ENCODE results near the gene OLFM4. TPM values are rescaled to one million over a fixed set of nuclear protein-coding genes. Genes with fewer than 3 reads are reported as not detected.

The OLFM4 gene
- total RNA-seq, 2 experiments from 2014 or later, result not detected

DNA sequence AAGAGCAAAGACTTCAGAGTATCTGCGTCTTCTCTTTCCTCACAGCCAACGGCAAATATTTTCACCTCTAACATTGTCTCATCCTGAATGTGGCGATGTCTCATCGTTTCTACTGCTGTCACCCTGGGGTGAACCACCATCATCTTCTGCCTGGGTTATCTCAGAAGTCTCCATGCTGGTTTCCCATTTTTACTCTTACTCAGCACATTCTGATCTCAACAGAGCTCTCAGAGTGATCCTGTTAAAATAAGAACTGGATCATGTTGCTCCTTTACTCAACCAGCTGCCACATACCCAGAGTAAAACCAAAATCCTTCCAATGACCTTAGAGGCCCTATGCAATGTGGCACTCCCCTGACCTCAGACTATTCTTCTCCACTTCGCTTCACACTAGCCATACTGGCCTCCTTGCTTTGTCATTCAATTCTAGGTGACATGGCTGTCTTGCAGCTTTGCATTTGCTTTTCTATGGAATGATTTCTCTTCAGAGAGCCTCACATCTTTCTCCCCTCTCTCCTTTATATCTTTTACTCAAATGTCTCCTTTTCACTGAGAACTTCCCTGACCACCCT lies 7.8 kb upstream of the OLFM4 start:
- Mint-ChIP-seq H3K4me3 (no peak overlapping the region), H3K9me3 (ENCODE audit: low read depth) (no peaks in the 10 kb centered on the region)

DNA sequence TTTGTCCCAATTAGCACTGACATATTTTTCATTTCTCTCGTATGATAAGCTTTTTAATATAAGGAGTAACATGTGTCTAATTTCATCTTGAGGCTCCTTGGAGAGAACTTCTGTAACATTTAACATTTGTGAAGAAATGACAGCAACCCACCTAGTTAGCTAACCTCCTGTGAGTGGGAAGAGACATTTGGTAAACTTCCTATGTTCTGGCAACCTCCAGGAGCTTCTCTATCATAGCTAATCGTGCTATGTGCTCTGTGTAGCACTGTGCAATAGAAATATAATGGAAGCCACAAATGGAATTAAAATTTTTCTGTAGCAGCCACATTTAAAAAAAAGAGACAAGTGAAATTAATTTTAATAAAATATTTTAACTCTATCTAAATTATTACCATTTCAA lies 5.4 kb upstream of the OLFM4 start:
- ATAC-seq, result no peak
- Mint-ChIP-seq H3K9me3 (ENCODE audit: low read depth) (no peaks in the 10 kb centered on the region), H3K4me1 (no peaks in the 10 kb centered on the region), H3K36me3 (no peaks in the 10 kb centered on the region), H3K27me3 (no peaks in the 10 kb centered on the region), H3K27ac (no peak overlapping the region), H3K4me3 (no peak overlapping the region)
- CTCF ChIA-PET, result no interaction called here
- no peak for DNase-seq

More for the DNA sequence above, 7.8 kb upstream of the OLFM4 start:
- no peaks in the 10 kb centered on the region for H3K36me3 Mint-ChIP-seq
- CTCF ChIA-PET, result no interaction called here
- ATAC-seq, result no peak
- H3K27ac Mint-ChIP-seq, result no peak overlapping the region
- no peaks in the 10 kb centered on the region for H3K4me1 Mint-ChIP-seq
- no peaks in the 10 kb centered on the region for H3K27me3 Mint-ChIP-seq
- DNase-seq, result no peak

DNA sequence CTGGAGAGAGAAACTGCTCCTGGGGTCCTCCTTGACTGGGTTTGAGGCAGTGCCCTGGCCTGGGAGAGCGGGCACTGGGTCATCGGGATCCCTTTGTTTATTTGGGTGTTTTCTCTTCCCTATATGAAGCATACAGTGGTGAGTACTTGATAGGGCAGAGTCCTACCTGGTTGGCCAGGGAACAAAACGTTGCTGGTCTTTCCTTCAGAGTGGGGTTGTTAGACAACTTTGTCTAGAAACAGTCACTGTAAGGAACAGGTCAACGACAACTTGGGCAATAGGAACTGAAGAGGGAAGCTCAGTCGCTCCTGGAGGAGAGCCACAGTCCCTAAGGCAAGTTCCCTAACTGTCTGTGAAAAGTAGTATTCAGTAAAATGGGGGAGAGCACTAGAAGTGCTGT lies 550 bp upstream of the OLFM4 start:
- no peak for DNase-seq
- no peak for ATAC-seq
- CTCF ChIA-PET, result no interaction called here
- no peaks in the 10 kb centered on the region for H3K9me3 Mint-ChIP-seq (ENCODE audit: low read depth)
- H3K4me3 Mint-ChIP-seq, result no peak overlapping the region
- H3K4me1 Mint-ChIP-seq, result no peaks in the 10 kb centered on the region
- no peaks in the 10 kb centered on the region for H3K36me3 Mint-ChIP-seq
- H3K27ac Mint-ChIP-seq, result no peak overlapping the region
- H3K27me3 Mint-ChIP-seq, result no peaks in the 10 kb centered on the region

- Mint-ChIP-seq H3K27me3 (no peaks in the 10 kb centered on the region), H3K36me3 (no peaks in the 10 kb centered on the region)
Measured at GRCh38 chr13:53032849-53033248, 4.2 kb downstream of the OLFM4 start.

DNA sequence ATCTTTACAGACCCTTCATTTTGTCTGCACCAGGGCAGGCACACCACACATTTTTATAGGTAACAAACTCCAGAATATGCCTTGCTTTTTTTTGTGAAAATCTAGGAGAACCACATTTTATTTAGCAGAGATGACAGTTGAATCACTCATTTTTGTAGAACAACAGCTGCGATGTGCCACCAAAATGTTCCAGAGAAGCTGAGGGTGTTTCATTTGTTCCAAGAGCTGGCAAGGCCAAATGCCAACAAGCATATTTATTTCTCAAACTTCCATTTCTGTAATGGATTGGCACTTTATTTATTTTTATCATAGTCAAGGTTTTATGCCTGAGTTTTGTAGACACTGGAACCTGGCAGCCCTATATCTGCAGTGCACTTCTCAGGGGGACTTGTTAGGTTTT lies 10.4 kb downstream of the OLFM4 start:
- no peaks in the 10 kb centered on the region for H3K4me1 Mint-ChIP-seq
- H3K36me3 Mint-ChIP-seq, result no peaks in the 10 kb centered on the region
- H3K4me3 Mint-ChIP-seq, result no peak overlapping the region
- H3K9me3 Mint-ChIP-seq (ENCODE audit: low read depth), result no peaks in the 10 kb centered on the region
- H3K27me3 Mint-ChIP-seq, result no peaks in the 10 kb centered on the region
- ATAC-seq (no peak), DNase-seq (no peak)
- CTCF ChIA-PET, result no interaction called here
- no peak overlapping the region for H3K27ac Mint-ChIP-seq

More at GRCh38 chr13:53032849-53033248, 4.2 kb downstream of the OLFM4 start:
- Mint-ChIP-seq H3K27ac (no peak overlapping the region), H3K4me3 (no peak overlapping the region), H3K9me3 (ENCODE audit: low read depth) (no peaks in the 10 kb centered on the region), H3K4me1 (no peaks in the 10 kb centered on the region)
- no peak for ATAC-seq
- CTCF ChIA-PET, result no interaction called here
- no peak for DNase-seq

GRCh38 chr13:53041968-53042516 lies 13.4 kb downstream of the OLFM4 start:
- CTCF ChIA-PET, result no interaction called here
- no peak for DNase-seq
- no peaks in the 10 kb centered on the region for H3K4me1 Mint-ChIP-seq
- no peaks in the 10 kb centered on the region for H3K36me3 Mint-ChIP-seq
- peaks cover 2% of the 10 kb centered on the region for H3K27me3 Mint-ChIP-seq
- ATAC-seq, result no peak
- H3K9me3 Mint-ChIP-seq (ENCODE audit: low read depth), result no peaks in the 10 kb centered on the region
- no peak overlapping the region for H3K27ac Mint-ChIP-seq
- no peak overlapping the region for H3K4me3 Mint-ChIP-seq

DNA sequence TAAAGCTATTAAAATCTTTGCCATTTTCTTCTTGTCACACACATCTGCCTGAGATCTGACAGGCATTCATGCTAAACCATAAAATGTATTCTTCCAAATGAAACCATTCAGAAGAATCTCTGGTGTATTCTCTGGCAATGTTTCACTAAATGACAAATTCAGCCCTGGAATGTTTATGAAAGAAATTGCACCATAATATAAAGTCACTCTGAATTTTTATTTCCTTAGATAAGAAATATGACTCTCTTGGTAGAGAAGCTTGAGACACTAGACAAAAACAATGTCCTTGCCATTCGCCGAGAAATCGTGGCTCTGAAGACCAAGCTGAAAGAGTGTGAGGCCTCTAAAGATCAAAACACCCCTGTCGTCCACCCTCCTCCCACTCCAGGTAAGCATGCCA lies 14.3 kb downstream of the OLFM4 start:
- no peaks in the 10 kb centered on the region for H3K36me3 Mint-ChIP-seq
- H3K4me3 Mint-ChIP-seq, result no peak overlapping the region
- H3K9me3 Mint-ChIP-seq (ENCODE audit: low read depth), result no peaks in the 10 kb centered on the region
- DNase-seq, result no peak
- no peak overlapping the region for H3K27ac Mint-ChIP-seq
- ATAC-seq, result no peak
- peaks cover 2% of the 10 kb centered on the region for H3K27me3 Mint-ChIP-seq
- no peaks in the 10 kb centered on the region for H3K4me1 Mint-ChIP-seq
- CTCF ChIA-PET, result no interaction called here

DNA sequence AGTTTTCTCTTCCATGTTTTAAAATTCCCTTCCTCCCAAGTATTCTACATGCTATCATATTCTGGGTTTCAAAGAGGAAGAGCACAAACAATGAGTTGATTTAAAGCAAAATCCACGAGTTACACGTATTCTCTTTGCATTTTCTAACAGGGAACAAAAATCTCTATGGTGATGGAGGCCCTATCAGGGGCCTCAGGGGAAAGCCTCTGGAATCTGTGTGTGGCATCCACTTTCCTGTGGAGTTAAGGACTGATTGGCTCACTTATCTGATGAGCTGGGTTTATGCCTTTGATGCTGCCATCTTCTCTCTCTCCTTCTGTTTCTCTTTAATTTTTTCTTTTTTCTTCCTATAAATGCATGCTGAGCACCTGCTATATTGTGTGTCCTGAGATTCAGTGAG lies 14.8 kb downstream of the OLFM4 start:
- DNase-seq, result no peak
- H3K4me3 Mint-ChIP-seq, result no peak overlapping the region
- H3K9me3 Mint-ChIP-seq (ENCODE audit: low read depth), result no peaks in the 10 kb centered on the region
- H3K36me3 Mint-ChIP-seq, result no peaks in the 10 kb centered on the region
- ATAC-seq, result no peak
- CTCF ChIA-PET, result no interaction called here
- no peak overlapping the region for H3K27ac Mint-ChIP-seq
- H3K4me1 Mint-ChIP-seq, result no peaks in the 10 kb centered on the region
- H3K27me3 Mint-ChIP-seq, result peaks cover 2% of the 10 kb centered on the region

DNA sequence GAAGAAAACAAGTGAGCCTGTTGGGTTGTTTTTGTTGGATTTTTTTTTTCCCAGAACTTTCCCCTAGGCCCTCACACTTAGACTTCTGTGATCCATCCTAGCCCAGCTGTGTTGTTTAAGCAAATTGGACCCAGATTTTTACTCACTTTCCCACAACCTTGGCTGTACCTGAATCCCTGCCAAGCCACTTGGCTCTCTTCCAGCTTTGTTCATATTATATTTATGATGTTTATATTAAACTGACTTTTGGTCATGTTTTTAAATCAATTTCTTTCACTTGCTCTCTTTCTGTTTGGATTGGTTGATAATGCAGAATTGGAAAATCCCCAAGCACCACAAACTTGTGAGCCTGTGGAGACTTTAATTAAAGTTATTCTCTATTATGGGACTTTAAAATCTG lies 16.6 kb downstream of the OLFM4 start:
- H3K27me3 Mint-ChIP-seq, result peaks cover 2% of the 10 kb centered on the region
- no peak overlapping the region for H3K27ac Mint-ChIP-seq
- no peaks in the 10 kb centered on the region for H3K4me1 Mint-ChIP-seq
- ATAC-seq (no peak), DNase-seq (no peak)
- H3K9me3 Mint-ChIP-seq (ENCODE audit: low read depth), result no peaks in the 10 kb centered on the region
- CTCF ChIA-PET, result no interaction called here
- no peak overlapping the region for H3K4me3 Mint-ChIP-seq
- no peaks in the 10 kb centered on the region for H3K36me3 Mint-ChIP-seq

- no peaks in the 10 kb centered on the region for H3K9me3 Mint-ChIP-seq (ENCODE audit: low read depth)
- no peak for ATAC-seq
Measured at GRCh38 chr13:53048880-53049279, 20.3 kb downstream of the OLFM4 start.

DNA sequence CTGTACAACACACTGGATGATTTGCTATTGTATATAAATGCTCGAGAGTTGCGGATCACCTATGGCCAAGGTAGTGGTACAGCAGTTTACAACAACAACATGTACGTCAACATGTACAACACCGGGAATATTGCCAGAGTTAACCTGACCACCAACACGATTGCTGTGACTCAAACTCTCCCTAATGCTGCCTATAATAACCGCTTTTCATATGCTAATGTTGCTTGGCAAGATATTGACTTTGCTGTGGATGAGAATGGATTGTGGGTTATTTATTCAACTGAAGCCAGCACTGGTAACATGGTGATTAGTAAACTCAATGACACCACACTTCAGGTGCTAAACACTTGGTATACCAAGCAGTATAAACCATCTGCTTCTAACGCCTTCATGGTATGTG lies 21.5 kb downstream of the OLFM4 start:
- ATAC-seq (no peak), DNase-seq (no peak)
- no peaks in the 10 kb centered on the region for H3K27me3 Mint-ChIP-seq
- no peak overlapping the region for H3K4me3 Mint-ChIP-seq
- CTCF ChIA-PET, result no interaction called here
- H3K9me3 Mint-ChIP-seq (ENCODE audit: low read depth), result no peaks in the 10 kb centered on the region
- no peaks in the 10 kb centered on the region for H3K4me1 Mint-ChIP-seq
- H3K36me3 Mint-ChIP-seq, result no peaks in the 10 kb centered on the region
- H3K27ac Mint-ChIP-seq, result no peak overlapping the region

More at GRCh38 chr13:53048880-53049279, 20.3 kb downstream of the OLFM4 start:
- Mint-ChIP-seq H3K4me1 (no peaks in the 10 kb centered on the region), H3K27me3 (peaks cover 2% of the 10 kb centered on the region), H3K4me3 (no peak overlapping the region), H3K27ac (no peak overlapping the region), H3K36me3 (no peaks in the 10 kb centered on the region)
- CTCF ChIA-PET, result no interaction called here
- no peak for DNase-seq

- no peaks in the 10 kb centered on the region for H3K36me3 Mint-ChIP-seq
- H3K4me1 Mint-ChIP-seq, result no peaks in the 10 kb centered on the region
- CTCF ChIA-PET, result no interaction called here
- DNase-seq (no peak), ATAC-seq (no peak)
- no peaks in the 10 kb centered on the region for H3K9me3 Mint-ChIP-seq (ENCODE audit: low read depth)
- H3K27me3 Mint-ChIP-seq, result no peaks in the 10 kb centered on the region
- no peak overlapping the region for H3K27ac Mint-ChIP-seq
- H3K4me3 Mint-ChIP-seq, result no peak overlapping the region
Measured at GRCh38 chr13:53052675-53053074, 24.1 kb downstream of the OLFM4 start.

DNA sequence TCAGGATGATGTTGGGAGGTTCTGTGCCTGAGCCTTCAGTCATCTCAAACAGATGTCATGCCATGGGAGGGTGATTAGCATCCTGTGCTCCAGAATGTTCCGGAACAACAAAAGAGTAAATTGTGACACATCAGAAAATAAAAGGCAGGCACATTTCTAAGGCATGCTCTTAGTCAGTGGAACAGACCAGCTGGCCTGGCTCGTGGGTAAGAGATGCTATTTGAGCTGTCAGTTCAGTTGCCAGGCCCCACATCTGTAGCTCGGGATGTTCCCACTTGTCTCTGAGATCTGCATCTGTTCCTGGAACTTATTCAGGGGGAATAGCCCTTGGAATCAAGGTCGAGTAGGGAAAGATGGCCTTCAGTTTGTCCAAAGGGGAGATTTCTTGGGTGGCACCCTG lies 26.0 kb downstream of the OLFM4 start:
- Mint-ChIP-seq H3K27me3 (no peaks in the 10 kb centered on the region), H3K27ac (no peak overlapping the region), H3K4me3 (no peak overlapping the region), H3K36me3 (no peaks in the 10 kb centered on the region), H3K4me1 (no peaks in the 10 kb centered on the region), H3K9me3 (ENCODE audit: low read depth) (no peaks in the 10 kb centered on the region)
- no peak for ATAC-seq
- DNase-seq, result no peak
- CTCF ChIA-PET, result no interaction called here

GRCh38 chr13:53058065-53058679 lies 29.6 kb downstream of the OLFM4 start:
- CTCF ChIA-PET, result no interaction called here
- ATAC-seq (no peak), DNase-seq (no peak)
- H3K27ac Mint-ChIP-seq, result no peak overlapping the region
- no peaks in the 10 kb centered on the region for H3K9me3 Mint-ChIP-seq (ENCODE audit: low read depth)
- H3K4me3 Mint-ChIP-seq, result no peak overlapping the region
- no peaks in the 10 kb centered on the region for H3K36me3 Mint-ChIP-seq
- H3K27me3 Mint-ChIP-seq, result no peaks in the 10 kb centered on the region
- H3K4me1 Mint-ChIP-seq, result no peaks in the 10 kb centered on the region

Data from activated CD8-positive, alpha-beta memory T cell treated with anti-CD3 and anti-CD28 coated beads, Interleukin-2, amount 10 ng/mL, durations not matched to agents 7 days and 5 days (primary cell).